Mesenchymal stem cell (in vitro differentiated cells and primary cell): ENCODE data around the gene ELMO1.

Experiments
- DNase-seq: peaks from one replicate; pipeline ENCODE4 v3.0.0-alpha.2; 2013
- H2AFZ ChIP-seq: one replicate; pipeline ENCODE4 v1.6.1; 2013; ENCODE audit warnings: low read depth, mild to moderate bottlenecking, control low read depth, inconsistent platforms, low read length, moderate library complexity
- H2AK5ac ChIP-seq: 2 replicates; pipeline ENCODE4 v1.6.1; 2013; ENCODE audit warnings: low read length, moderate library complexity, mild to moderate bottlenecking, inconsistent platforms; ENCODE audit not compliant: severe bottlenecking
- H2BK120ac ChIP-seq: one replicate; pipeline ENCODE4 v1.6.1; 2013; ENCODE audit warnings: low read depth, mild to moderate bottlenecking, inconsistent platforms, low read length, moderate library complexity
- H2BK12ac ChIP-seq, 2 experiments: one replicate each; pipeline ENCODE4 v1.6.1; 2013; ENCODE audit warnings: inconsistent platforms in 2 of 2, low read length in 2 of 2, mild to moderate bottlenecking in 2 of 2, moderate library complexity in 2 of 2, control low read depth in 1 of 2
- H2BK15ac ChIP-seq: one replicate; pipeline ENCODE4 v1.6.1; 2013; ENCODE audit warnings: mild to moderate bottlenecking, low read depth, inconsistent platforms; ENCODE audit not compliant: poor library complexity, severe bottlenecking
- H2BK5ac ChIP-seq: 2 replicates; pipeline ENCODE4 v1.6.1; 2013; ENCODE audit warnings: low read depth, mild to moderate bottlenecking, low read length, control low read depth, inconsistent platforms; ENCODE audit not compliant: poor library complexity, severe bottlenecking
- H3K14ac ChIP-seq, 2 experiments: one replicate each; pipeline ENCODE4 v1.6.1; 2013; ENCODE audit warnings: inconsistent platforms in 2 of 2, low read length in 2 of 2, control low read depth in 1 of 2, mild to moderate bottlenecking in 1 of 2, moderate library complexity in 1 of 2
- H3K18ac ChIP-seq, 2 experiments: one replicate each; pipeline ENCODE4 v1.6.1; 2013; ENCODE audit warnings: inconsistent platforms in 2 of 2, low read length in 2 of 2, control low read depth in 1 of 2, low read depth in 1 of 2, mild to moderate bottlenecking in 1 of 2
- H3K23ac ChIP-seq, 2 experiments: one replicate each; pipeline ENCODE4 v1.6.1; 2013; ENCODE audit warnings: inconsistent platforms in 2 of 2, low read length in 2 of 2, mild to moderate bottlenecking in 2 of 2, moderate library complexity in 2 of 2, control low read depth in 1 of 2
- H3K27ac ChIP-seq: 2 replicates; pipeline ENCODE4 v1.5.1; 2013; ENCODE audit warnings: mild to moderate bottlenecking, moderate library complexity, low read length, control low read depth, inconsistent platforms; ENCODE audit not compliant: poor library complexity, severe bottlenecking
- H3K27me3 ChIP-seq, 2 experiments: 2 replicates each; pipeline versions ENCODE4 v1.6.1 to v1.7.0; 2013; ENCODE audit warnings: low read length in 2 of 2, mild to moderate bottlenecking in 2 of 2, moderate library complexity in 2 of 2, control low read depth in 1 of 2, inconsistent platforms in 1 of 2; ENCODE audit not compliant: control insufficient read depth in 1 of 2, insufficient read depth in 1 of 2
- H3K36me3 ChIP-seq, 2 experiments: 2 replicates each; pipeline versions ENCODE4 v1.6.1 to v1.7.0; 2013; ENCODE audit warnings: low read length in 2 of 2, control low read depth in 1 of 2, inconsistent platforms in 1 of 2, low read depth in 1 of 2, mild to moderate bottlenecking in 1 of 2; ENCODE audit not compliant: insufficient read depth in 2 of 2, control insufficient read depth in 1 of 2
- H3K4ac ChIP-seq, 2 experiments: one replicate each; pipeline ENCODE4 v1.6.1; 2013; ENCODE audit warnings: inconsistent platforms in 2 of 2, low read length in 2 of 2, mild to moderate bottlenecking in 2 of 2, moderate library complexity in 2 of 2, control low read depth in 1 of 2, low read depth in 1 of 2
- H3K4me1 ChIP-seq: 2 replicates; pipeline ENCODE4 v1.6.1; 2013; ENCODE audit warnings: low read depth, low read length, control low read depth; ENCODE audit not compliant: control insufficient read depth, insufficient read depth
- H3K4me2 ChIP-seq: 2 replicates; pipeline ENCODE4 v1.6.1; 2013; ENCODE audit warnings: low read length, mild to moderate bottlenecking, inconsistent platforms; ENCODE audit not compliant: poor library complexity, severe bottlenecking
- H3K4me3 ChIP-seq, 2 experiments: 2 replicates each; pipeline versions ENCODE4 v1.5.1 to v1.7.0; 2013; ENCODE audit warnings: low read length in 2 of 2, mild to moderate bottlenecking in 2 of 2, control low read depth in 1 of 2, low read depth in 1 of 2; ENCODE audit not compliant: insufficient read depth in 1 of 2
- H3K79me1 ChIP-seq: replicated peaks from 2 replicates; pipeline ENCODE4 v1.6.1; 2013; ENCODE audit warnings: mild to moderate bottlenecking, control low read depth, low read length, inconsistent platforms; ENCODE audit not compliant: poor library complexity, severe bottlenecking
- H3K9ac ChIP-seq: 2 replicates; pipeline ENCODE4 v1.7.0; 2013; ENCODE audit warnings: mild to moderate bottlenecking, low read length, moderate library complexity
- H3K9me3 ChIP-seq: 2 replicates; pipeline ENCODE4 v1.7.0; 2013; ENCODE audit warnings: mild to moderate bottlenecking, low read length; ENCODE audit not compliant: control insufficient read depth
- H4K8ac ChIP-seq: one replicate; pipeline ENCODE4 v1.6.1; 2013; ENCODE audit warnings: inconsistent platforms, mild to moderate bottlenecking, low read length, moderate library complexity
- H4K91ac ChIP-seq: one replicate; pipeline ENCODE4 v1.6.1; 2013; ENCODE audit warnings: mild to moderate bottlenecking, low read length, inconsistent platforms
- WGBS: methylation state at CpG from one replicate; pipeline ENCODE4 v1.1.7; 2013; ENCODE audit warnings: mixed read lengths; 5-methylcytosine and 5-hydroxymethylcytosine counted together

The ELMO1 gene

DNA sequence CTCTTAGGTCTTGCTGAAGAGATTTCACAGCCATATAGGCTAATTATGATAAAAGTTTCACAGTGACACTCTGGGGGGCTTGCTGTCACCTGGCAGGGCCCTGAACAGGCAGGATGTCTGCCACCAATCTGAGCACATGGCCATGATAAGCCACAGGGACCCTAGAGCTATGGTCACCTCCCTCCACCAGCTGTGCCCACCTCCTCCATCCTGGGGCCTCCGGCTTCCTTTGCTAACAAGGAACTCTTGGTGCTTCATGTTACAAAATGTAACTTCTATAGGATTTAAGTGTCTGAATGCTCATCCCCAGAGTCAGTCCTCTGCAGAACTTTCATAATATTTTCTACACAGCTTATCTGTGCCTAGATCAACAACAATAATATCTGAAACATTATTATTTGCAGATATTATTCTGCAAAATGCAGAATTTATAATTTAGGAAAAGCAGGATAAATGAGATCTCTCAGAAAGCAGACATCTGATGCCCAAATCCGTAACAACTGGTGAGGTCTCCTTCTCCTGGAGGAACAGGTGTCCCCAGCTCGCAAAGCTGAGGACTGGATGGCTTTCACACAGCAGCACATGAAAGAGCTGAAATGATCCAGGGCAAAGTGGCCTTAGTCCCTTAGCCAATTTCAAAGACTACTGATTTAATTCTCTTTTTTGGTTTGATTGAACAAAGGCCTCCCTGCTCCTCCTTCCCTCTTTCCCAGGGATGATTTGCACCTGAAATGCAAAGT is 437.3 kb downstream of the ELMO1 start:
- no peak overlapping the region for H3K4ac ChIP-seq
- H2AK5ac ChIP-seq, result no peak overlapping the region
- H3K4me2 ChIP-seq, result no peak overlapping the region
- DNase-seq, result no peak
- H3K9me3 ChIP-seq, result no peaks in the 10 kb centered on the region
- no peak overlapping the region for H4K91ac ChIP-seq
- no peak overlapping the region for H3K4me3 ChIP-seq
- no peak overlapping the region for H3K14ac ChIP-seq
- H4K8ac ChIP-seq, result no peak overlapping the region
- H3K18ac ChIP-seq, result no peak overlapping the region
- no peak overlapping the region for H2AFZ ChIP-seq
- no peaks in the 10 kb centered on the region for H3K27me3 ChIP-seq
- 87% methylated on average over 2 of the region's 3 CpGs for WGBS
- no peak overlapping the region for H2BK120ac ChIP-seq
- H3K27ac ChIP-seq, result no peak overlapping the region
- no peaks in the 10 kb centered on the region for H3K36me3 ChIP-seq
- no peak overlapping the region for H3K9ac ChIP-seq
- H2BK12ac ChIP-seq, result no peak overlapping the region
- H3K79me1 ChIP-seq, result no peaks in the 10 kb centered on the region
- H3K23ac ChIP-seq, result no peak overlapping the region
- H2BK5ac ChIP-seq, result no peak overlapping the region
- no peak overlapping the region for H2BK15ac ChIP-seq
- H3K4me1 ChIP-seq, result no peaks in the 10 kb centered on the region

DNA sequence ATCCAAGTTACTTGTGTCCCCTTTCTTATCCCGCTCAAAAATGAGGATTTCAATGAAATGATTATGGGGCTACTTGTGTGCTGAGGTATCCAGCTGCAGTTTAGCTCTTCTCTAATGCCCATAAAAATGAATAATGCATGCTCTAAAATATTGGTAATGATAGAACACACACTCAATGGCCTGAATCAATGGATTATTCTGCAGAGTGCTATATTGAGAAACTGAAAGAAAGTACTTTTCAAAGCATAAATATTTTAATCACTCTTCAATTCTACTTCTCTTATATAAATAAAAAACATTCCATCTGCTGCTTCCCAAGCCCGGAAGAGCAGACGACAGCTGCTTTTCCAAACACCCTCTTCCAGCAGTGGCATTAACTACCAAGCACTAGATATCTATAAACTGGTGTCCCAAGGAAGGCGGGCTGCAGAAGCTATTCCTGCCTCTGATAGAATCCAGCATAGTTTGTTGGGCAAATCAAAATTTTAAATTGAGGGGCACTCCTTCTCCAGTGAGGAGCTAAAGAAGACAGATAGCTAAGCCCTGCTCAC is 439.5 kb downstream of the ELMO1 start:
- H2AFZ ChIP-seq, result no peak overlapping the region
- no peak overlapping the region for H2AK5ac ChIP-seq
- no peak for DNase-seq
- no peak overlapping the region for H3K4ac ChIP-seq
- H3K27me3 ChIP-seq, result no peaks in the 10 kb centered on the region
- no peak overlapping the region for H2BK5ac ChIP-seq
- no peaks in the 10 kb centered on the region for H3K79me1 ChIP-seq
- H3K4me3 ChIP-seq, result no peak overlapping the region
- H3K18ac ChIP-seq, result no peak overlapping the region
- H3K9me3 ChIP-seq, result no peaks in the 10 kb centered on the region
- H3K23ac ChIP-seq, result no peak overlapping the region
- no peak overlapping the region for H2BK120ac ChIP-seq
- no peak overlapping the region for H3K27ac ChIP-seq
- H4K8ac ChIP-seq, result no peak overlapping the region
- H3K36me3 ChIP-seq, result no peaks in the 10 kb centered on the region
- H3K4me2 ChIP-seq, result no peak overlapping the region
- H3K4me1 ChIP-seq, result no peaks in the 10 kb centered on the region
- no peak overlapping the region for H3K14ac ChIP-seq
- WGBS, result 72% methylated on average over 3 of the region's 4 CpGs
- H2BK15ac ChIP-seq, result no peak overlapping the region
- H4K91ac ChIP-seq, result no peak overlapping the region
- no peak overlapping the region for H3K9ac ChIP-seq
- H2BK12ac ChIP-seq, result no peak overlapping the region

DNA sequence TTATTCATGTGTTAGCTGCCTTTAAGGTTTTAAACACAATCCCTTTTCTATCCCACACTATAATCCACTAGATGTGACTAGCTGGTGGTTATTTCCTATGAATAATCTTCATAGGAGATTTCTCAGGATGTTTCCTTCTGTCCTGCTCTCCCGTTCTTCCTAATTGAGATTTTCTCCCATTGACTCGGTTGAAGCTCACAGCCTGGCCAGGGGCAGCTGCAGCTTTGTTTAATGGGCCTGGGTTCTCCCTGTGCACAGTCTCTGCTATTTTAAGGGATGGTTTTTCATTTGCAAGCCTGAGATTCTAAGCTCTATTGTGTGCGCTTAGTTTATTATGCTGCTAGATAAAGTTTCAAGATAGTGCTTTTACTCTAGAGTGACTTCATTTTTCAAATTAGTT is 441.0 kb downstream of the ELMO1 start:
- no peak overlapping the region for H3K14ac ChIP-seq
- DNase-seq, result no peak
- H3K4me1 ChIP-seq, result no peaks in the 10 kb centered on the region
- H3K23ac ChIP-seq, result no peak overlapping the region
- H2AFZ ChIP-seq, result no peak overlapping the region
- 88% methylated on average over 3 of the region's 3 CpGs for WGBS
- H2BK5ac ChIP-seq, result no peak overlapping the region
- no peak overlapping the region for H2BK120ac ChIP-seq
- H2BK15ac ChIP-seq, result no peak overlapping the region
- H3K36me3 ChIP-seq, result no peaks in the 10 kb centered on the region
- no peaks in the 10 kb centered on the region for H3K79me1 ChIP-seq
- no peak overlapping the region for H3K9ac ChIP-seq
- no peak overlapping the region for H3K27ac ChIP-seq
- H3K27me3 ChIP-seq, result no peaks in the 10 kb centered on the region
- H3K4me3 ChIP-seq, result no peak overlapping the region
- no peak overlapping the region for H4K8ac ChIP-seq
- H2BK12ac ChIP-seq, result no peak overlapping the region
- no peak overlapping the region for H2AK5ac ChIP-seq
- no peak overlapping the region for H3K4me2 ChIP-seq
- no peak overlapping the region for H4K91ac ChIP-seq
- H3K4ac ChIP-seq, result no peak overlapping the region
- no peak overlapping the region for H3K18ac ChIP-seq
- no peaks in the 10 kb centered on the region for H3K9me3 ChIP-seq

DNA sequence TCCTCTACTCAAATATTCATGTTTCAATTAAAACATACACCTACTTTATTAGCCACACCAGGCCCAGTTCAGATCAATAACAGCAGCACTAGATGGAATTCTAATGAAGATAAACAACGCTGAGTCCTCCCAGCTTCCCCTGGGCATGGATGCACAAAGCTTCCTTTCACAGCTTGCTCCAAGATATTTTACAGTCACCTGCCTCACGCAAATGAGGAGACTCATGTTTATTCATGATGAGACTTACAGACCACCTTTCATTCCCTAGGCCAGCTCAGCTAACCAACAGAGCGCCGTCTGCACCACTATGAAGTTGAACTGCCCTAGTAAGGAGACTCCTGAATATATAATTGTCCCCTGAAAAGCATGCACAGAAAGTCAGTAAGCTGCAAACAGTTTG is 441.4 kb downstream of the ELMO1 start:
- Histone ChIP-seq H3K9me3 (no peaks in the 10 kb centered on the region), H4K91ac (no peak overlapping the region), H3K23ac (no peak overlapping the region), H3K79me1 (no peaks in the 10 kb centered on the region), H2AK5ac (no peak overlapping the region), H3K4me1 (no peaks in the 10 kb centered on the region), H2BK5ac (no peak overlapping the region), H3K27ac (no peak overlapping the region), H3K4me3 (no peak overlapping the region), H2AFZ (no peak overlapping the region), H2BK120ac (no peak overlapping the region), H2BK15ac (no peak overlapping the region), H3K9ac (no peak overlapping the region), H3K18ac (no peak overlapping the region), H2BK12ac (no peak overlapping the region), H3K4ac (no peak overlapping the region), H3K4me2 (no peak overlapping the region), H3K14ac (no peak overlapping the region), H4K8ac (no peak overlapping the region), H3K27me3 (no peaks in the 10 kb centered on the region), H3K36me3 (no peaks in the 10 kb centered on the region)
- WGBS, result 85% methylated on average over 4 of the region's 4 CpGs
- no peak for DNase-seq
